Activated naive CD8-positive, alpha-beta T cell treated with anti-CD3 and anti-CD28 coated beads for 36 hours (primary cell): ENCODE measurements around the gene VAC14. TPM values are rescaled to one million over a fixed set of nuclear protein-coding genes. Genes with fewer than 3 reads are reported as not detected.
A peak's percentile ranks its signal among the peaks of the same experiment; 100 is the strongest.
"Not testable (repeated sequence)": the region's sequence is repeated elsewhere in the genome, so short reads cannot be mapped to it uniquely, and the experiment has no call there.

Source experiments
- DNase-seq: peaks from one replicate; pipeline ENCODE4 v3.0.0; 2021
- H3K27ac Mint-ChIP-seq: one replicate; pipeline ENCODE4 v1.8.0; 2022; ENCODE audit warnings: mild to moderate bottlenecking, moderate library complexity, mixed read lengths
- H3K27me3 Mint-ChIP-seq: one replicate; pipeline ENCODE4 v1.8.0; 2022; ENCODE audit warnings: mild to moderate bottlenecking, mixed read lengths
- H3K36me3 Mint-ChIP-seq: one replicate; pipeline ENCODE4 v1.8.0; 2021; ENCODE audit warnings: mild to moderate bottlenecking, mixed read lengths
- H3K4me1 Mint-ChIP-seq: one replicate; pipeline ENCODE4 v1.8.0; 2021; ENCODE audit warnings: mixed read lengths
- H3K4me3 Mint-ChIP-seq: one replicate; pipeline ENCODE4 v1.8.0; 2022; ENCODE audit warnings: mild to moderate bottlenecking, moderate library complexity, mixed read lengths
- H3K9me3 Mint-ChIP-seq: one replicate; pipeline ENCODE4 v1.8.0; 2022; ENCODE audit warnings: mixed read lengths
- total RNA-seq, 2 experiments: library from RNA; stranded (reverse); gene quantifications; one replicate each; pipeline ENCODE4 v1.2.3, GENCODE V29; 2021

The VAC14 gene
- total RNA-seq, 2 experiments from 2014 or later: 36.0 to 37.5 TPM

DNA sequence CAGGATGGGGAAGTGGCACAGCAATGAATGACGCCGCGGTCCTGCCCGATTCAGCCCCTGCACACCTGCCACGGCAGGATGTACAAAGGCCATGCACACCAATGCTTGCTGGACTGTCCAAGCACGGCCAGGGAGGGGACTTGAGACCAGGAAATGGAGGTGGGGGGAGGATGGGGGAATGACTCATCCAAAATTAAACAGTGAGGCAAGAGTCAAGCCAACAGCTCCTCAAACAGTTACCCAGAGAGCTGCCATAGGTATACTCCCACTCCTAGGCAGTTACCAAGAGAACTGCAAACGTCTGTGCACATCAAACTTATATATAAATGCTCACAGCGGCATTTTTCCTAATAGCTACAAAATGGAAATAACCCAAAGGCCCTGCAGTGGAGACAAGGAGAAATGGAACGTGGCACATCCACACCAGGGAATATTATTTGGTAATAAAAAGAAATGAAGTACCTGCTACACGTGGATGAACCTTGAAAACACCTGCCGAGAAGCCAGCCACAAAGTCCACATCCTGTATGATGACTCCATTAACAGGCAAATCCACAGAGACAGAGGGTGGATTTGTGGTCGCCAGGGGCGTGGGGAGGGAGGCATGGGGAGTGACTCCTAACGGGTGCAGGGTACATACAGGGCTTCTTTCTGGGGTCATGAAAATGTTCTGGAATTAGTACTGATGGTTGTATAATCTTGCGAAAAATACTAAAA is 54.1 kb downstream of the VAC14 start:
- peaks cover 29% of the 10 kb centered on the region for H3K4me1 Mint-ChIP-seq
- H3K27me3 Mint-ChIP-seq: no peaks in the 10 kb centered on the region
- peaks cover 4% of the 10 kb centered on the region for H3K9me3 Mint-ChIP-seq
- H3K27ac Mint-ChIP-seq: peak overlapping the region; percentile 79
- H3K36me3 Mint-ChIP-seq: peaks cover 19% of the 10 kb centered on the region
- peak; percentile 44 for DNase-seq
- no peak overlapping the region for H3K4me3 Mint-ChIP-seq

DNA sequence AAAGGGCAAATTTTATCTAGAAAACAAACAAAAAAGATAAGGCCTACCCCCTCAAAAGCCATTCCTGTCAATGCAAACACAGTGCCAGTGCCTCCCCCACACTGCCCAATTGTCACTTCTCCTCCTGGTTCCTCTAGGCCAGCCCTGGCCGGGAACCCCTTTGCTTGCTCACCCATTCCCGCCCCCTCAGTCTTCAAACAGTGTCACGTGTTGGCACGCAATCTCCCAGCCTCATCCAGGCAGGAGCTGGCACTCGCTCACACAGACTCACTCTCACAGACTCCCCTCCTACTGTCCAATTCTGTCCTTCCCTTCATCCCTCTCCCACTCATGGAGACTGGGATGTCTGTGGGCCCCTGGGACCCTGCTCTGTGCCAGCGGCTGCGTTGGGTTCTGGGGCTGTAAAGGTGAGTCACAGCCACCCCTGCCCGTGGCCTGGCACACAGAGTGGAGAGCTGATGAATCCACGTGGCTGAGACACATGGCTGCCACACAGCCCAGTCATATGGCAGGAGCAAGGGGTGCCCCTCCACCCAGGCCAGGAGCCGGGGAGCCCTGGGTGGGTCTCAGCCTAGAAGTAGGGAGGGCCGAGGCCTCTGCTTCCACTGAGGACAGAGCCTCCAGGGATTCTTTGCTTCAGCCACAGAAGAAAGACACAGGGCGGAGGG is 54.8 kb downstream of the VAC14 start:
- Mint-ChIP-seq H3K36me3 (peaks cover 26% of the 10 kb centered on the region), H3K4me3 (no peak overlapping the region)

DNA sequence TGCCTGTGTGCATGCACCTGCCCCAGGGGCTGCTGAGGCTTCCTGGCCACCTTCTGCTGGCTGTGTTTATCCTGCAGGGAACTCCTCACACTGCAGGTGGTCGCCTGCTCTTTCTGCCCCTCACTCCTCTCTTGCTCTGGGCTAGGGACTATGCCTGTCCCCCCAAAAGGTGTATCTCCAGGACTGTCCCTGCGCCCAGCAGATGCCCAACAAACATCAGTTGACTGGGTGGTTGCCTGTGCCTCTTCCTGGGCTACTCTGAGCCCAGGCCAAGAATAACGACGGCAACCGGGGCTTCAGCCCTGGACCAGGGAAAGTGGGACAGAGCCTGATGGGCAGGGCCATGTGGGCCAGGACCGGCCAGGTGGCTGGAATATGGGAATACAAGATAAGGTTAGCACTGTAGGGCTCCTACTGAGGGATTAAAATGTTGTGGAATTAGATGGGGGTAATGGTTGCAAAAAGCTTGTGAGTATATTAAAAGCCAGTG is 55.4 kb downstream of the VAC14 start:
- Mint-ChIP-seq H3K36me3 (peaks cover 28% of the 10 kb centered on the region), H3K27me3 (no peaks in the 10 kb centered on the region), H3K4me1 (peaks cover 36% of the 10 kb centered on the region), H3K4me3 (no peak overlapping the region), H3K27ac (peak overlapping the region; percentile 79), H3K9me3 (peaks cover 4% of the 10 kb centered on the region)
- no peak for DNase-seq

More for the DNA sequence above, 54.8 kb downstream of the VAC14 start:
- no peak for DNase-seq
- Mint-ChIP-seq H3K4me1 (peaks cover 35% of the 10 kb centered on the region), H3K27ac (peak overlapping the region; percentile 79), H3K9me3 (peaks cover 4% of the 10 kb centered on the region), H3K27me3 (no peaks in the 10 kb centered on the region)

DNA sequence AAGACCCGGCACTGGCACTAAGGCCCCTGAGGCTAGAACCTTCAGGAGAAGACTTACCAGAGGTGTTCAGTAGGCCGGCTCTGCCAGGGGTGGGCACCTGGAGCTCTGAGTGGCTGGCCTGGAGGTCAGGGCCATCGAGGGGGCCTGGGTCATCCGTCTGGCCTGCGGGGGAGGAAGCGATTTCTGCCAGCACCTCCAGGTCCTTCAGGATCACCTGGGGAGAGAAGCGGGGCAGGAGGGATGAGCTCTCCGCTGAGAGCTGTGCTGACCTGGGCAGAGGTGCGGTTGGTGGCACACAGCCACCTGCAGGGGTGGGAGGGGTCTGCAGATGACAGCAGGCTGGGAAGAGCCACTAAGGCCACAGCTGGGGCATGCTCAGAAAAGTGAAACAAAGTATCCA is 56.6 kb downstream of the VAC14 start:
- peaks cover 30% of the 10 kb centered on the region for H3K36me3 Mint-ChIP-seq
- DNase-seq: no peak
- H3K4me3 Mint-ChIP-seq: no peak overlapping the region
- H3K9me3 Mint-ChIP-seq: peaks cover 4% of the 10 kb centered on the region
- H3K4me1 Mint-ChIP-seq: peaks cover 47% of the 10 kb centered on the region
- no peaks in the 10 kb centered on the region for H3K27me3 Mint-ChIP-seq
- no peak overlapping the region for H3K27ac Mint-ChIP-seq

DNA sequence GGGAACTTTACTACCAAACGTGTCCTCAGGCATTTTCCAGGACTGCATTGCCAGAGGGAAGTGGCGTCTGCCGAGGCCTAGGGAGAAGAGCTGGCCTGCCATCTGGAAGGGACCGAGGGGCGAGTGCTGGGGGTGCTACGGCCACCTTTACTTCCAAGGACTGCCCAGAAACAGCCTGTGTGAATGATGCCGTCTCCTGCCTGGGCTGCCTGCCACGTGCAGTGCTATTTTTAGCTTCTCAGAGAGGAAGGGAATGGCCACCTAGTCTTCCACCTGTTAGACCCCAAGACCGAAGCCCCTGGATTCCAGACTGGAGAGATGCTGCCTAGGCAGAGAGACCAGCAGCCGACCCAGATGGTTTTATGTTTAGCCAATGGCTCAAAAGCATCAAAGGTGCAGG is 57.2 kb downstream of the VAC14 start:
- no peak for DNase-seq
- no peak overlapping the region for H3K27ac Mint-ChIP-seq
- H3K36me3 Mint-ChIP-seq: peaks cover 30% of the 10 kb centered on the region
- H3K4me3 Mint-ChIP-seq: no peak overlapping the region
- peaks cover 4% of the 10 kb centered on the region for H3K9me3 Mint-ChIP-seq
- H3K4me1 Mint-ChIP-seq: peaks cover 53% of the 10 kb centered on the region
- H3K27me3 Mint-ChIP-seq: no peaks in the 10 kb centered on the region

DNA sequence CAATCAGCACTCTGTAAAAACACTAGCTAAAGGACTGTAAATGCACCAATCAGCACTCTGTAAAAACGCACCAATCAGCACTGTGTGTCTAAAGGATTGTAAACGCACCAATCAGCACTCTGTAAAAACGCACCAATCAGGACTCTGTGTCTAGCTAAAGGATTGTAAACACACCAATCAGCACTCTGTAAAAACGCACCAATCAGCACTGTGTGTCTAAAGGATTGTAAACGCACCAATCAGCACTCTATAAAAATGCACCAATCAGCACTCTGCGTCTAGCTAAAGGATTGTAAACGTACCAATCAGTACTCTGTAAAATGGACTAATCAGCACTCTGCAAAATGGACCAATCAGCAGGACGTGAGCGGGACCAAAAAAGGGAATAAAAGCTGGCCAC is 58.0 kb downstream of the VAC14 start:
- DNase-seq, H3K4me3 Mint-ChIP-seq, H3K27me3 Mint-ChIP-seq, H3K9me3 Mint-ChIP-seq: not testable (repeated sequence)
- H3K4me1 Mint-ChIP-seq: peaks cover 58% of the 10 kb centered on the region
- H3K36me3 Mint-ChIP-seq: peaks cover 33% of the 10 kb centered on the region
- peak overlapping the region; percentile 34 for H3K27ac Mint-ChIP-seq

DNA sequence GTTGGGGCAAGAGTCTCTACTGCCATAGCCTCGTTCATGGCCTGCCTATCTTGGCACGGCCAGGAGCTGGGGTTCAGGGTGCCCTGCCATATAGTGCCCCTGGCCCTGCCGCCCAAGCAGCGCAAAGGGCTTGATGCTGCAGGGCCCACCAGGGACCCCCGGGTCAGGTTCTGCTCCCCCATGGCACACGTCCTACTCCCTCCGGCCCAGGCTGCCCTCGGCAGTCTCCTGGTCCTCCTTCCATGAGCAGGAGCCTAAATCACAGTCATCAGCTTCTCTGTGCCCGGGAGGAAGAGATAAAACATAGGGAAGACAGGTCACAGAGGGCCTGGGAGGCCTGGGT is 59.2 kb downstream of the VAC14 start:
- no peak for DNase-seq
- Mint-ChIP-seq H3K4me1 (peaks cover 62% of the 10 kb centered on the region), H3K9me3 (peaks cover 4% of the 10 kb centered on the region), H3K27ac (peak overlapping the region; percentile 99), H3K4me3 (no peak overlapping the region), H3K36me3 (peaks cover 36% of the 10 kb centered on the region), H3K27me3 (no peaks in the 10 kb centered on the region)

DNA sequence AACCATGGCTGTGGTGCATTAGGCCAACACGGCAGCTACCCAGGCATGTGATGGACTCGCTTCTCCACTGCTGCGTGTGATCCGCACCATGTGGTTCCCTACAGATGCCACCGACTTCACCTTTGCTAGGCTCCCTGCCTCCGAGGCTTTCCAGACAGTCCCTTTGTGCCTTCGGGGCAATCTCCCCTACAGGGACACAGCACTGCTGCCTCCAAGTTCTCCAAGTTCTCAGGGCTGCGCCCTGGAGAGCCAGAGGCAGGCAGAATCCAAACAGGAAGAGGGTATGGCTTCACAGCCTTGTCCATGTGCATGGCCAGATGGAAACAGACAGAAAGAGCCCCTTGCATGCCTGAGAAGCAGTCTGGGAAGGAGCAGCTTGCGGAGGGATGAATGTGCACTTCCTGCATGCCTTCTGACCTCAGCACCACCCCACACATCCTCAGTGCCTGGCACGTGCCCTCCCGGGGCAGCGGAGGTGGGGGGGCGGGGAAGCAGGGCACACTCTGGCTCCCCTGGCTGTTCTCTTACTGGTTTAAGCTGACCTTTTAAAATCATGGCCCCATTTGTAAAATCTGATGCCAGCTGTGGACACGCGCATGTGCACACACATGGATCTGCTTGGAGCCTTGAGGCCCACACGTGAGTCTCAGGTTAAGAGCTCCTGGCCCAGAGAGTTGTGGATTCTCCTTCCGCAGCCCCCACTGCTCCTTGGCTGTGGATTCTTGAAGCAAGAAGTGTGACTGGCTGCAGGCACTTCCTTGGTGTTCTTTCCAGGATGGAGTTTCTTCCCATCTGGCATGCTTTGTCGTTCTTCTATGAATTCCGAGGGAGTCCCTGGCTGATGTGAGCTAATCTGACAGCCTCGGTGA is 59.8 kb downstream of the VAC14 start:
- Mint-ChIP-seq H3K27me3 (no peaks in the 10 kb centered on the region), H3K4me1 (peaks cover 61% of the 10 kb centered on the region), H3K27ac (peak overlapping the region; percentile 99), H3K9me3 (peaks cover 4% of the 10 kb centered on the region), H3K36me3 (peaks cover 33% of the 10 kb centered on the region), H3K4me3 (no peak overlapping the region)
- peak; percentile 27 for DNase-seq

DNA sequence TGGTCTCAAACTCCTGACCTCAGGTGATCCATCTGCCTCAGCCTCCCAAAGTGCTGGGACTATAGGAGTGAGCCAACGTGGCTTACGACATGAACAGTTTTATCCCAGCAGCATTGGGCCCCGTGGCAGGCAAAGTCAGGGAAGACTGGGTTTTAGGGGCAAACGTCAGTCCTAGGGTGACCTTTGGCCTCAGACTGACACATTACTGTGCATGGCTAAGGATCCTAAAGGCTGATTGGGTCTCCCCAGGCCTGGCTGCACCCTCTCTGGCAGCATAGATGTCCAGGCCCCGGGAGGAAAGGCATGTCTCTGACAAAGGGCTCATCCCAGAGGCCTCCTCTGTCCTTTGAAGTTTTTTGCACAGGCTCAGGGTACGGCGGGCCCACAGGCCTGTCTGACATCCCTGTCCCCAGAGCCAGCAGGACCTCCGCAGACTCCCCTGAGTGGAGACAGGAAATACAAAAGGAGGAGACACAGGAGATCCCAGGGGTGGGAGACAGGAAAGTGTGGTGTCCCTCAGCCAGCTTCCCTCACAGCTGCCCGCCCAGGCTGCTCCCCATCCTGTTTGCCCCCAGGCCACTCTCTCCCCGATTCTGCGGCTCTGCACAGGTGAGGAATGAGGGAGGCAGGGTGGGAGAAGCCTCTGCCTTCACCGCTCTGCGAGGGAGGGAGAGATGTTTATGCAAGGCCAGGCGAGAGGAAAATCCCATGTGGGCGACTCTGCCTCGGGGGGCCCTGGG is 60.6 kb downstream of the VAC14 start:
- no peak overlapping the region for H3K4me3 Mint-ChIP-seq
- H3K4me1 Mint-ChIP-seq: peaks cover 65% of the 10 kb centered on the region
- peaks cover 4% of the 10 kb centered on the region for H3K9me3 Mint-ChIP-seq
- H3K27me3 Mint-ChIP-seq: no peaks in the 10 kb centered on the region
- DNase-seq: no peak
- H3K27ac Mint-ChIP-seq: peak overlapping the region; percentile 99
- peaks cover 33% of the 10 kb centered on the region for H3K36me3 Mint-ChIP-seq

- H3K27ac Mint-ChIP-seq: peak overlapping the region; percentile 99
- no peaks in the 10 kb centered on the region for H3K27me3 Mint-ChIP-seq
- H3K36me3 Mint-ChIP-seq: peaks cover 38% of the 10 kb centered on the region
- DNase-seq: no peak
- peaks cover 4% of the 10 kb centered on the region for H3K9me3 Mint-ChIP-seq
- no peak overlapping the region for H3K4me3 Mint-ChIP-seq
- H3K4me1 Mint-ChIP-seq: peaks cover 72% of the 10 kb centered on the region
Measured at GRCh38 chr16:70739389-70739788, 61.6 kb downstream of the VAC14 start.

DNA sequence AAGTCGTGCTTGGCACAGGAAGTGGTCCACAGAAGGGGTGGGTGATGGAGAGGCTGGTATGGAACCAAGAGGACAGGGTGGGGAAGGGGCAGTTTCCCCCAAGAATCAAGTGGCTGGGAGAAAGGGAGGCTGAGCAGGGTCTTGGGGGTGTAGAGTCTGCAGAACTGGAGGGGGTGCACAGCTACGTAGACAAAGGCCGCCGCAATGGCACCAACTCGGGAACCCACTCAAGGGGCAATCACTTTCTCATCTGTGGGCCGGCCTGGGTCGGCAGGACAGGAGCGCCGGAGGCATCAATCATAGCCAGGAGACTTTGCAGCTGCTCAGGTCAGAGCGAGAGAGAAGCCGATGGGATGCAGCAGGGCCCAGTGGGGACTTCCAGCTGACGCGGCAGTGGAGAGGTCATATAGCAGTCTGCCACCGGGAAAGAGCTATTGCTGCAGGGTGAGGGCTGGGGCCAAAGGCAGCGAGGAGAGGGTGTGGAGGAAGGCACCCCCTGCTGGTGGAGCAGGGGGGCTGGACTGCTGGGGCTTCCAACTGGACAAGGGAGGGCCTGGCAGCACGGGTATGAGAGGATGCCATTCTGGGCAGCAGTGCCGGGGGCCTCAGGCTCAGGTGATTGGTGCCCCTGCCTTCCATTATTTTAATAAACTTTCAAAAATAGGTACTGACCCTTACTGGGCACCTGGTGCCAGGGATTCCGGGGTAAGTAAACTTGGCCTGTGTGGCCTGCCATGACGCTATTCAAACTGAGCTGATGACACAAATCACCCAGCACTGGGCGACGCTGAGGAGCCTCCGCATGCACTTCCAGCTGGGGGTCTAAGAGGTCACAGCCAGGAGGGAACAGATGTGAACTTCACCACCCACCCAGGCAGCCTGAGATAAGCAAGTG is 62.6 kb downstream of the VAC14 start:
- Mint-ChIP-seq H3K4me3 (peak overlapping the region; percentile 75), H3K27me3 (no peaks in the 10 kb centered on the region), H3K36me3 (peaks cover 31% of the 10 kb centered on the region), H3K27ac (peak overlapping the region; percentile 99), H3K4me1 (peaks cover 72% of the 10 kb centered on the region), H3K9me3 (peaks cover under 1% of the 10 kb centered on the region)
- peak; percentile 62 for DNase-seq

DNA sequence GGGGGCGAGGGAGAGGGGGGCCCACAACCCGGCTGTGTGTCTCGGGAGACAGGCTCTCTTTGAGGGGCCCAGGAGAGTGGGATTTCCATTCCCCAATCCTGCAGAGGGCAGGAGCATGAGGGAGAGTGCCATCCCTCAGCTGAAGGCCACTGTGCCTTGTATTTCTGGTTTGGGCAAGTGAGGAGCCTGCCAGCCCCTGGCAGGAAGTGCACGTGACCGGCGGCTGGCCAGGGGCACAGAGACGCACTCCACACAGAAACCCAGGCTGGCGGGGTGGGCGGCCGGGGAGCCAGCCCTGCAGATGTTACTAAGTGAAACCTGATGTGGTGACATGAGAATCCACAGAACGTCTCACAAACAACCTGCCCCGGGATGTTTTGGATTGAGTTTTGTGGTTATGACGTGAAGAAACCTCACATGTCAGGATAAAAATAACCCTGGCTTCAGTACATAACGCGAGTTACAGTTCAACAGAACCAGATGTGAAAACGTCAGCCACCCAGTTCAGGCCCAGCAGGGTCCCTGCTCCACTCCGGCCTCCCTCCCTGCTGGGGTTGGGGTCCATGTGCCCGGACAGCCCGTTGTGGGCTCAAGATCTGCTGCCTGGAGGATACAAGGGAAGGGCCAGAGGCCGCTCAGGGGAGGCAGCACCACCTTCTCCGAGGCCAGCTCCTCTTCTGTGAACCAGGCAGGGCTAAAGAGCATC is 63.4 kb downstream of the VAC14 start:
- Mint-ChIP-seq H3K36me3 (peaks cover 23% of the 10 kb centered on the region), H3K27ac (peak overlapping the region; percentile 99), H3K4me3 (peak overlapping the region; percentile 75), H3K27me3 (no peaks in the 10 kb centered on the region), H3K4me1 (peaks cover 72% of the 10 kb centered on the region), H3K9me3 (no peaks in the 10 kb centered on the region)
- peak; percentile 89 for DNase-seq
